NCI-H128 (cell line): ENCODE measurements around the gene ZNF516.

Source experiments
- DNase-seq: peaks from one replicate; lab custom pipeline; 2025; ENCODE audit not compliant: unreplicated experiment; lab: John Stamatoyannopoulos, UW

ZNF516 gene

DNA sequence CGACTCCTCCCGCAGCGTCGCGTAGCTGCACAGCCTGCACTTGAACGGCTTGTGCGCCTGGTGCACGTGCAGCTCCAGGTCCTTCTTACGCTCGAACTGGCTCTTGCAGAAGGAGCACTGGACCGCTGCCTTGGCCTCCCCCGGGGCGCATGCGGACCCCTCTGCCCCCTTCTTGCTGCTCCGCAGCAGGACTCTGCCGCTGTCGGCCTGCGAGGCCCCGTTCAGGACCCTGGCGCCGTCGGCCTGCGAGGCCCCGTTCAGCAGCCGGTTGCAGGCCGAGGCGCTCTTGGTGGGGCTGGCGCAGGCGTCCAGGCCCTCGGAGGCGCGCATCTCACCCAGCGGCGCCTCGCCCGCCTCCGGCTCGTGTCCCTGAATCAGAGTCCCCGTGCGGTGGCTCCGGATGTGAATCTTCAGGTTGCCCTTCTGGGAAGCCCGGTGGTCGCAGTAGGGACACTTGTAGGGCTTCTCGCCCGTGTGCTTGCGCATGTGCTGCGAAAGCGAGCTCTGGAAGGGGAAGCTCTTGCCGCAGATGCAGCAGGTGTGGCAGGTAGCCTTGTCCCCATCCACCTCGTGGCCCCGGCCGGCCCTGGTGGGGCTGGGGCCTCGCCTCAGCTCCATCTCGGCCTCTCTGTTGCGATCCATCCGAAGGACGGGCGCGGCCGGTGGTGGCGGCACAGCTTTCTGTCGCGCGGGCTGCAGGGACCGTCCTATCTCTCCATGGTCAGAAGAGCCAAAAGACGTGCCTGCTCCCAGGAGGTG is 52.5 kb downstream of the ZNF516 start:
- DNase-seq = no peak

GRCh38 chr18:76441668-76442412 is 53.2 kb downstream of the ZNF516 start:
- no peak for DNase-seq

DNA sequence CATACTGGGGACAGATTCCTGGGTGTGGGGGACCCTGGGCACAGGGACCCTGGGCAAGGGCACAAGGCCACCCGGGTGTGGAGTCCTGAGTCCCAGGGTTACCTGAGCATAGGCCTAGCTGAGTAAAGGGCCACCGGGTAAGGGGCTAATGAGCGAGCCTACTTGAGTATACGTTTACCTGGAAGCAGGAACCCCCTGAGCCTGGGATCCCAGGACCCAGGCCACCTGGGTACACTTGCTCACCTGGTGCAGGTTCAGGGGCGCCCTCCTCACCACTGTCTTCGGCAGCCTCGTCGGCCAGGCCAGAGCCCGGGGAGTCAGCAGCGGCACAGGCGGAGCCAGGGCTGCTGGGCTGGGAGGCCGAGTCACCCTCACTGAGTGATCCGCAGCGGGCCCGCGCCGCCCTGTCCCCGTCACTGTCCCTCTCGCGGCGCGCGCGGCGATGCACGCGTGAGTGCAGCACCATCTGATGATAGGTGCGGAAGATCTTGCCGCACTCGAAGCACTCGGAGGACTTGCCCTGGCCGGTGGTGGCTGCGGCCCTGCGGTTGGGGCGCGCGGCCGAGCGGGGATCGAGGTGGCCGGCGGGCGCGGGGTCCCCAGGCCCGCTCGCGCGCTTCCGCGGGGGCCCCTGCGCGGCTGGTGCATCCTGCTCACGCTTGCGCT is 53.9 kb downstream of the ZNF516 start:
- no peak for DNase-seq

- DNase-seq = no peak
These were observed 57.1 kb downstream of the ZNF516 start for GRCh38 chr18:76437910-76438309.

DNA sequence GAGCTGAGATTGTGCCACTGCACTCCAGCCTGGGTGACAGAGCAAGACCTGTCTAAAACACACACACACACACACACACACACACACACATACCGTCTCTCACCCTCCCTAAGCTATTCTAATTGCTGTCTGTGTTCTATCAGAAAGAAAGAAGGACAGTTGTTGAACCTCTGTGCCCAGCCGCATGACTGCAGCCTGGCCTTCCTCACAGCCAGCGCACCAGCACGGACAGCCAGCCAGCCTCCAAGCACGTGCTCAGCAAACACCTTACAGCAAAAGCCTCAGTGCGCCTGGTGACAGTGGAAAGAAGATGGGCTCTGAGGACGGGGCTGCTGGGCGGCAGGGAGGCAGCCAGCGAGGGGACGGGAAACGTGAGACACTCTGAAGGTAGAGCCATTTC is 58.0 kb downstream of the ZNF516 start:
- no peak for DNase-seq

DNA sequence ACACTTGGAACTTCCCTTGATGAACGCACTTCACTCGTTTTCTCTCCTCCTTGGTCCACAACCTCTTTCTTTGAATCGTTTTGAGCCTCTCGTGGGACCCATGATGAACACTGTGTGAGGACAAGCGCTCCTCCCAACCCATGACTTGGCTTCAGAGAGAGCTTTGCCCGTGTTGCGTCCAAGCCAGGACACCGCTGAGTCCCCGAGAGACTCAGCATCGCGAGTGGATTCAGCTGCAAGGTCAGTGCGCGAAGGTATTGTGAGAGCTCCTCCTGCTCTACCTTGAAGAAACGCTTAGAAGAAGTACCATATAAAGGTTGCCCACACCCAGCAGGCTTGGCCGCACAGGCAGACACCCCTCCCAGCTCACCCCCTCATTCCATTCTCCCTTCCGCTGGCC is 58.7 kb downstream of the ZNF516 start:
- DNase-seq = no peak

DNA sequence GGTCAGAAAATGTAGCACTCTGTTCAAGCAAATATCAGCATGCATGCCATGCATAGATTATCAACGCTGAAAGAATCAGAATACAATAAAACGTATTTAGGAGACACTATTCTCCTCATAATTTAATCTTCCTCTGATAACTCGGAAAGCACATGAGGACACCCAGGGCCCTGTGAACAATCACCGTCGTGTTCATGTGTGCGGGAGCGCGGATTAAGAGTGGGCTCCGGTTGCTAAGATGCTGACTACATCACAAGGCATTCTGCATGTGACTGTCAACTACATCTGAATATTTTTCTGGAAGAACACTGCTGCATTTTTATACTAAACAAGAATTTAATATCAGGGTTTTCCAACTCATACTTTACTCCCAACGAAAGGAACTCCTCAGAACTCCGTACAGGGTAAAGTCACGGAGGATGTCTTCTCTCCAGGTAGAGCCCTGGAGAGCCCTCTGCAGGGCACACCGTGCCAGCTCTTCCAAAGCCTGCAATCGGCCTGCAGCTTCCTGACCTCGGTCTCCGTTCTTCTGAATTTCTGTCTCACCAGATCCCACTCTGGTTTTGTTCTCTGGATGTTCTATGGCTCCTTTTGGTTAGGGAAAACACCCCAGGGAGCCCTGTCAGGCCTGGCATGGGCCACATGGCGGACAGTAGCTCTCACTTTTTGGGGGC is 59.6 kb downstream of the ZNF516 start:
- no peak for DNase-seq

- no peak for DNase-seq
These were observed 60.6 kb downstream of the ZNF516 start for GRCh38 chr18:76434452-76434851.

DNA sequence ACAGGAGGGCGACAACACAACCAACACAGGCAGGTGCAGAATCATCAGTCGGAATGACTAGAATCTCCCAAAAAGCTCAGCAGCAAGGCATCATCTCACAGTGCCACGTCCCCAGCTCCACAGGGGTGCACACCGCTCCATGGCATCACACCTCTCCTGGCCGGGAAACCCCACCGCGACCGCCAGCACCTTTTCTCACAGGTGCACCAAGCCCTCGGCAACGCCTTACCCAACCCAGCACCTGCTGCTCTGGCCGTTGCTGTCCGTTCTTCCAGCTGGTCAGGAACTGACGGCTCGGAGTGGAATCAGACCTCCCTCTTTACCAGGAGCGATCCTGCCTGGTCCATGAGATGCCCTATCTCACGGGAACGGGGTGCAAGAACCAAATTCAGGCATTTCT is 61.3 kb downstream of the ZNF516 start:
- DNase-seq = no peak

DNA sequence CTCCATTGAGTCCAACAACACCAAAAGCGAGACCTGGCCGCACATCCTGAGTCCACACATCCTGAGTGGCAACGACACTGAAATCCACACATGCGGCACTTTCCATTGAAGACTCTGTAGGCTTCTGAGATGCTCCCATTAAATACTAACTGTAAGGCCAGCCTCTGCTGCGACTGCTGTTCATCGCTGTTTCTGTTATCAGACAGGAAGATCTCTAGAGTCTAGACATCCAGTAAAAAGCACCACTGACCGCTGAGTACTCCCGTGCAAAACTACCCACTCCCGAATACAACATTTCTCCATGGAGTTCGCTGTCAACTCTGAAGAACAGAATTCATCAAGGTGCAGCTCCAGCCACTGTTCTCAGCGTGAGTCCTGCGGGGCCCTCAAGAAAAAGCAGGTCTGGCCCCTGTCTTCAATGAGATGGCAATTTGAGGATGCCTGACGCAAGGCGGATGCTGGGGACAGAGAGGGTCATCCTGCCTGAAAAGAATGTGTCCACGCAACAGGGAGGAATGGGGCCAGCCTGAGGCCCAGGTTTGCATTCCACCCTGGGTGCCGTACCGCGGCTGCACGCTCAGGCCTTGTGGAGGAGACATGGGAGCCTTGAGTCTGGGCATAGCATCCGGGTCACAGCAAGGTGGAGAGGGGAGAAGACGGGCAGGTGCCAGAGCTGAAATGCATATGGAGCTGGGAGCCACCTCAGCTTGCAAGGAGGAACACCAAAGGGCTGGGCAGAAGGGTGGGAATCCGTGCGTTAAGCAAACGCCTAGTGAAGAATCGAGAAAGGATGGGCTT is 61.9 kb downstream of the ZNF516 start:
- DNase-seq = no peak

GRCh38 chr18:76432274-76432755 is 62.7 kb downstream of the ZNF516 start:
- DNase-seq = no peak

DNA sequence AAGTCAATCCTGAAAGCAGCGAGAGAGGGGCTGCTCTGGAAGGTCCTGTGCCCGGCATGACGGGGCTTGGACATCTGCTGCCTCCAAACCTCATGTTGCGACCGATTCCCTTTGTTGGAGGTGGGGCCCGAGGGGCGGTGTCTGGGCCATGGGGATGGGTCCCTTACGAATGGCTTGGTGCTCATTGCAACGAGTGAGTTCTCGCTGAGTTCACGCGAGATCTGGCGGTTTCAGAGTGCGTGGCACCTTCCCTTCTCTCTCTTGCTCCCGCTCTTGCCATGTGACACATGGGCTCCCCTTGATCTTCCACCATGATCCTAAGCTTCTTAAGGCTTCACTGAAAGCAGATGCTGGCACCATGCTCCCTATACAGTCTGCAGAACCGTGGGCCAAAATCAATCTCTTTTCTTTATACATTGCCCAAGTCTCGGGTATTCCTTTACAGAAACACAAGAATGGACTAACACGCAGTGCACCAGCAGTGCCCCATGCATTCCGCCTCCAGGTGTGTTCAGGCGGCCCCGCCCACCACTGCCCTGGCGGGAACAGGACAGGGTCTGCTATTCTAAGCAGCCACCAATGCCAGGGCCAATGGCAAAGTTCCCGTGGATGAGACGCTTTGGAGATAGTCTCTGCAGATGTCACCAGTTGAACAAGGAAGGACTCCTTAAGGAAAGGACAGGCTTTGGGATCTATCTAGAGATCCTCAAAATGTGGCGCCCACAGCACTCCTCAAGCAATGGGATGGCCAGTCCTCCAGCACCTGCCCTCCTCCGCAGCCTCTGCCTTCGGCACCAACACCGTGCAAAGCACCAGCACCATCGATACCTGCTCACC is 63.4 kb downstream of the ZNF516 start:
- DNase-seq = no peak

DNA sequence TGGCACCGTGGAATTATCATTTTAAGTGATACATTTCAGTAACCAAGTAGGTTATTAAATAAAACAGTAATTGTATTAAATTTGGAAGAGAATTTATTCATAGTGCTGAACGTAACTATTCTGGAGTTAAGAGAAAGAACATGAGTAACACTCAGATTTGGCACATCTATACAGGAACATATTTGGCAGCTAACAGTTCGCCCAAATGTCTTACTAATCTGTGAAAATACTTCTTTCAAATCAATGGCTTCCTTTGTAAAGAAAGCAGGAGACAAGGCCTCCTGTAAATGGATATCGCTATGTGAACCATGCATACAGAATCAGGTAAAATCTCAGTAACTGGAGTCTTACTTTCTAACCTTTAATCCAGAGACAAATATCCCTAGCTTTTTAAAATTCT is 64.4 kb downstream of the ZNF516 start:
- DNase-seq = no peak

DNA sequence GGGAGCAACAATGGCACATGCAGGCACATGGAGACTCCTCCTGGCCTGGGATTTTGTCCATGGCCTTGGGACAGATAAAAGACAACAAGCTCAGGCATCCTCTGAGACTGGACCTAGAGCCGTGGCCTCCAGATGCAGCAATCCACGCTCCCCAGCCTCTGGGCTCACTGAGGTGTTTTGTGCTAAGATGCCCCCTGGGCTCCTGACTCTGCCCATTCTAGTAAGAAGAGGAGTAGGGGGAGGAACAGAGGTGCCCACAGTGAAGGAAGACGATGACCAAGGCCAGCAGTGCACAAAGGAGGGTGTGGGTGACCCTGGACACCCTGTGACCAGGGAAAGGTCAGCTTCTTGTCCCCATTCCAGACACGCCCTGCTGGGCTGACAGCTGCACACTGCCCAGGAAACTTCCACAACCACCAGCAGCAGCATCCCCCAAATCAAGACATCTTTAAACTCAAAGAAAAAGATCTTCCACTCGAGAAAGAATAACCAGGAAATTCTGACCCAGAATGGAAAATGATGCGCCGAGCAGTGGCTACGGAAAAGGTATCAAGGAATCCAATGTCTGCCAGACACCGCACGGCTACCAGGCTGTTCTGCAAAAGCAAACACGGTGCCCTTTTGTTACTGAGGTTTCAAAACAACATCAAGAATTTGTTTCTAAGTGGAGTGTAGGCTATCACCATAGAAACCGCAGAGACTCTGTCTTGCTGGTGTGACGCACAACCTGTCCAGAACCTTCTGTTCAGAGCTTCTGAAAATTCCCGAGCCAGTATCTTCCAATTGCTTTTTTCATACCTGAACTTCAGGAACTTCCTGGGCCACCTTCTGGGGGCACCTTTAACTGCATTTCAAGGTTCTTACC is 65.5 kb downstream of the ZNF516 start:
- no peak for DNase-seq

GRCh38 chr18:76428396-76429261 is 66.4 kb downstream of the ZNF516 start:
- no peak for DNase-seq

DNA sequence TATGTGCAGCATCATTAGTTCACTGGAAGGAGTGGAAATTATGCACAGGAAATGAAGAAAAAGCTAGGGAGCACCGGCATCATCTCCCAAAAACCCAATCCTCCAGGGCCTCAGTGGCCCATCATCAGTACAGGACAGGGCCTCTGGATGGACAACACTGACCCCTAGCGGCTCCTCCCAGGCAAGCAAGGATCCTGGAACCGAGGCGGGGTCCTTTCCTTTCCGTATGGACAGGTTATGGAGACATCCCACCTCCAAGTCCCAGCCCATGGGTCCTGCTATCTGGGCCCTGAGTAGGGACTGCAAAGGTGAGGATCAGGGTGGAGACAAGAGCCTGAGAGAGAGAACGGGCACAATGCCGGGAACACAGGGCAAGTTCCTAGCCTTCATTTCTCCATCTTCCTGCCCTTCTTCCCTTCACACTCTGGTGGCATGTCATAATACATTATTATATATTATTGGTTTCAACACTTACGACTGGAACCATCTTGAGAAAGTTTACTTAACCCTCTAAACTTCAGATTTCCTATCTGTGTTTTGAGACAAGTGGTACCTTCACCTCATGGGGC is 68.2 kb downstream of the ZNF516 start:
- no peak for DNase-seq
